Stimulated activated CD4-positive, alpha-beta T cell treated with anti-CD3 and anti-CD28 coated beads, Interleukin-2, amount 100 ng/mL, for 48 hours (primary cell): ENCODE results near the gene COBLL1.
"Not testable (repeated sequence)": the region's sequence is repeated elsewhere in the genome, so short reads cannot be mapped to it uniquely, and the experiment has no call there.

Experiments
- DNase-seq, 2 donors: peaks; one replicate each; pipeline ENCODE4 v3.0.0-alpha.2; 2020

COBLL1 gene

GRCh38 chr2:164710837-164711765 lies 130.5 kb downstream of the COBLL1 start:
- DNase-seq, result no peak

DNA sequence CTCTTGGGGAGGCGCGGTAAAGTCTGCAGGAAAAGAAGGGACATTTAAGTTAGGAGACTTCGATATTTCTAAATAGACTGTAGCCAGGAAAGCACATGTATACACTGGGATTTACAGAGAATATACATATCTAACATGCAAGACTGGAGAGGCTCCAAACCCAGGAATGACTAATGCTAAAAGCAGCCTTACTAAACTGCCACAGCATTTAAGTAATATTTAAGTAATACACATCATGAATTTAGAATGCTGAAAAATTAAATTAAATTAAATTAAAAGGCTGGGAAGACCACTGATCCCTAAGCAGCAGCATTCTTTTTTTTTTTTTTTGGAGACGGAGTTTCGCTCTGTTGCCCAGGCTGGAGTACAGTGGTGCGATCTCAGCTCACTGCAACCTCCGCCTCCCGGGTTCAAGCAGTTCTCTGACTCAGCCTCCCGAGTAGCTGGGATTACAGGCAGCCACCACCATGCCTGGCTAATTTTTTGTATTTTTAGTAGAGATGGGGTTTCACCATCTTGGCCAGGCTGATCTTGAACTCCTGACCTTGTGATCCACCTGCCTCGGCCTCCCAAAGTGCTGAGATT lies 131.3 kb downstream of the COBLL1 start:
- DNase-seq, result not testable (repeated sequence)

DNA sequence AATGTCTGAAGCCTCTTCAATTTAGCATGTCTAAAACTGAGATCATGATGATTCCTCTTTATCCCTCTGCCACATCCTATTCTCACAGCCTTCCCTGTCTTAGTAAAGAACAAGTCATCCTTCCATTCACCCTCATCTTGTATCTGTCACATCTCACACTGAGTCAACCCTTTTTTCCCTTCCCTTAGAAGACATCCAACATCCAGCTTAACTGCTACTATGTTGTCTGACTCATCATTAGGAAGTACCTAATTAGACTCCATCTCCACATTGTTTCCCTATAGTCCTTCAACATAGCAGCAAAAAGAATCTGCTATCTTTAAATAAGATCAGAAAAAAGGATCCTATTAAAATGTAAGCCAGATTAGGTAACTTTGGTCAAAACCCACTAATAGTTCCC lies 135.1 kb downstream of the COBLL1 start:
- DNase-seq, result no peak

- DNase-seq, result no peak
These were observed 136.0 kb downstream of the COBLL1 start for GRCh38 chr2:164705412-164706167.

GRCh38 chr2:164703915-164704706 lies 137.5 kb downstream of the COBLL1 start:
- no peak for DNase-seq

DNA sequence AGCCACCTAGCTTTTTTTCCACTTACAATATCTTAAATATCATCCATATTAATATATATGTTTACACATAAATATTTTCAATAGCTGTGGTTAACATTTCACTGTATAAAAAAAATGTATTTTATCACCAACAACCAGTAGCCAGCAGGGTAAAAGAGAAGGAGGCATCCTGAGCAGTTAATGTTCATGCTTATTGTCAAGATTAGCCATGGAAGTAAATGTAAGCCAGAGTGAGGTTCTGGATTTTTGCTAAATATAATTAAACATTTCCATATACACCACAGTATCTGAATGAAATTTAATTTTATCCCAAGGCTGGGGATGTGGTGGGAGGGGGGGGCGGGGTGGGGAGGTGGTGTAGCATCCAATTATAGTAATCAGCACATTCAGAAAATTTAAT lies 140.1 kb downstream of the COBLL1 start:
- no peak for DNase-seq

- DNase-seq, result no peak
These were observed 141.2 kb downstream of the COBLL1 start for GRCh38 chr2:164700390-164700789.

- no peak for DNase-seq
These were observed 143.7 kb downstream of the COBLL1 start for GRCh38 chr2:164697688-164698461.

GRCh38 chr2:164696634-164697033 lies 145.0 kb downstream of the COBLL1 start:
- DNase-seq, result no peak

DNA sequence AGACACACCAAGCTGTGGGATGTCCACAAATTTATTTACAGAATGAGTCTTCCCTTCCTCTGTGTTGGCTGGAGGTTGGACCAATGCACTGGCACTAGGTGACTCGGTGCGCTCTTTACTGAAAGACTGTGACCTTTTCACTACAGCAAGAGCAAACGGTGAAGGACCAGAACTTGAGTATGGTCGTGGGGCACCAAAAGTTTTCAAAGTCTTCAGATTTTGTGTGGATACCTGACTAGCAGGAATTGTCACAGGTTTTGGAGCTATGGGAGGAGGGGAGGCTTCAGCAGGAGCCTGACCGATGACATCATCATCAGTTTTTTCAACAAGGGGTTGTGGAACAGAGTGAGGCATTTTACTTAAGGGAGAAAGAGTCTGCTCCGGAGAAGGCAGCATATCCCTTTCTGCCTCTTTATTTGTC lies 147.3 kb downstream of the COBLL1 start:
- DNase-seq, result no peak

DNA sequence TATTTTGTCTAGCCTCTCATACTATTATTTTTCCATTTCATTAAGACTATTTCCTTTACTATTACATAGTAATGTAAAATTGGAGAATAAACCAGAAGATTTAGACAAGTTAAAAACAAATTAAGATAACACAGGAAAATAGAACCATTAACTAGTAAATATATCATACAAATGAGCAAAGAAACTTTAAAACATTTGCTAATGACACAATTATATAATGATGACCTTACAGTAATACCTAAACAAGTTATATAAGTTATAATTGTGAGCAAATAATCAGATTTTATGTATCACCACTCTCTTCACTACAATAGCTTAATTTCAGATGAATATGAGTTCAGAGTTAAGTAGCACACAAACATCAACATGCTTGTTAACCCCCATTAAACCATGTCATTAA lies 147.8 kb downstream of the COBLL1 start:
- DNase-seq, result no peak

DNA sequence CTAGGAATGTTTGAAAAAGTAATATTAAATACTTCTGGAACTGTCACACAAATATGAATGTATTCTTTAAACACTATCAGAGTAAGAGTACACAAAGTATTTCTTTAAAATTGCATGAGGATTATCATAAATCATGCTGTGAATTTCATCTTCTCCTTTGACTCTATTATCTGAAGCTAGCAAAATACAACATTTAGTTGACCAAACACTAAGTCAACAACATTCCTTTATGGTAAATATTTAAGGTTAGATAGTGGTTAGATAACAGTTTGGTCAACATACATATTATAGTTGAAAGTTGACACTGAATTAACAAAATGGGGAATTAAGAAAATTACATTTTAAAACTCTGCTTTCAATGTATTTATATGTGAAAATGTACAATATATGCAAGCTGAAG lies 148.2 kb downstream of the COBLL1 start:
- no peak for DNase-seq

DNA sequence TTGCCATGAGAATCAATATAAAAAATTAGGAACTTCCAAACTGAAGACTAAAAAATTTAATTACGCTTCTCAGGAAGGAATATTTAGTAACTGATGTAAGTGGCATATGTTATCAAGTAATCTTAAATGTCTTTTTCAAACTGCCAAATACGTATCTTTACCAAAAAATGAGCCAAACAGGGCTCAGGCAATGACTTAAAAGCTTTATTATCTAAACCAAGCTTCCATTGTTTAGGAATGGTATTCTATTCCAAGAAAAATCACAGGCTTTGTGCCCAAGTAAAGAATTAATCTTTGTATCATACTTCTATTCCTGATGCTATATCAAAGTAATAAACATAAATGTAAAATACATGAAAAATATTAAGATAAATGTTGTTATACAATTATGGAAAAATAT lies 148.7 kb downstream of the COBLL1 start:
- no peak for DNase-seq

DNA sequence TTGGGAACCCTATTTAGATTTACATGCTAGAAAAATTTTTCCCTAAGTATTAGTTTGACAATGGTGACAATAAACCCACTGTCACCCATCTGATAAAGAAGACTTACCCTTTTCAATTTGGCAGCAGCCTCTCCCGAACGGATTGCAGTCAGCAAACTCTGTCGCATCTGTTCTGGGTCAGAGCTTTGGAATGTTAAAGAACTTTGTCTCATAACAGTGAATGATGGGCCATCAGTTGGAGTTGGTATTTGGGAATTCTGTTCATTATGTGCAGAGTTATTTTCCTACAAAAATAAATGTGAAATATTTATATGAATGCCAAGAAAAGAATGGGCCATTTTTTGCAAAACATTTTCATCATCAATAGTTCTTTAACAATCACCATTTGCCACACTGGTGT lies 149.5 kb downstream of the COBLL1 start:
- no peak for DNase-seq

GRCh38 chr2:164691346-164691887 lies 150.2 kb downstream of the COBLL1 start:
- DNase-seq, result no peak

GRCh38 chr2:164690361-164690760 lies 151.3 kb downstream of the COBLL1 start:
- no peak for DNase-seq

GRCh38 chr2:164688896-164689419 lies 152.7 kb downstream of the COBLL1 start:
- DNase-seq, result no peak

- DNase-seq, result no peak
These were observed 160.6 kb downstream of the COBLL1 start for GRCh38 chr2:164681009-164681408.

DNA sequence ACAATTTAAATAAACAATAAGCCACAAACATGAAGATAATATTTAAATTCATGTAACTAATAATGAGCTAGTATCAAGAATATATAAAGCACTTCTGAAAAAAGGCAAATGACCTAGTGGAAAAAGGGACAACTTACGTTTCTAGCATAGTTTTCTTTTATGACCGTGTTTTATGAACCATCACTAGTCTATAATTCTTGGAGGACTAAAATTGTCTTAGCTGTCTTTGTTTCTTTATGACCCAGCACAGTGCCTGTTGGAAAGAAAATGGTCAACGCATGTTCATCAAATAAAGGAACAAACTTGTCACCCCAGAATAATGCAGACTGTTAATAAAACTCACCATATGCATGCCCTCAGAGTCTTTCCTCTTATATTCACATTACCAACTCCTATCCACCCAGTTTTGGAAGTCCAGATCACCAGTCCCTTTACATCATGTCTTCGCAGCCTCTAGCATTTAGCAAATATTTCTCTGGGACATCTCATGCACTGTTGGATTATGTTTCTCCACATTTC lies 162.9 kb downstream of the COBLL1 start:
- no peak for DNase-seq

- DNase-seq, result no peak
These were observed 163.9 kb downstream of the COBLL1 start for GRCh38 chr2:164677733-164678132.

DNA sequence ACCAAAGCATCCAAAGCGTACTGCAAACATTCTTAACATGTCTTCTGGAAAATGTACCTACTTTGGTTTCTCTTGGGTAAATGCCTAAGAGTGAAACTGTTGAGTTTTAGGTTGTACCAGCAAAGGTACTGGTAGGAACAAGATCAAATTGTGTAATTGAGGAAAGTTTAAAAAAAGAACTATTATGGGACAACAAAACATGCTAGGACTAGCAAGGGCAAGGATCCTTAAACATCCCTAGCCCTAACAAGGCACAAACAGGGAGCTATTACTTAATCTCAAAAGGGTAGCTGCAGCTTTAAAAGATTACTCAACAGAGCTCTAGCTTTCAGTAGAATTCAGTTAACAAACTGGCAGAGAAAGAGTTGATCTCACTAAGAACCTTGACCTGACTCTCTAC lies 164.4 kb downstream of the COBLL1 start:
- DNase-seq, result no peak
